Peyer's patch (tissue), 4 donors: ENCODE data around the gene BRAF.

ENCODE experiments used
- CTCF ChIP-seq, 6 experiments: fragments of 450-650 bp in 4 of 6; fragments of 200-600 bp in 2 of 6; sonication (generic) in 1 of 6; IDR thresholded peaks; one replicate each; pipeline ENCODE4 v1.5.1; 2017 to 2019; ENCODE audit warnings: antibody characterized with exemption in 6 of 6, mild to moderate bottlenecking in 3 of 6, moderate library complexity in 1 of 6
- POLR2A ChIP-seq, 2 donors: fragments of 450-650 bp; IDR thresholded peaks; one replicate each; pipeline ENCODE4 v1.5.1; 2017; ENCODE audit warnings: antibody characterized with exemption in 2 of 2, mild to moderate bottlenecking in 2 of 2, moderate library complexity in 2 of 2

GRCh38 chr7:140678816-140679130, 246.0 kb downstream of the BRAF start:
- TF ChIP-seq CTCF (IDR thresholded peaks at IDR 0.05): no peak
- no peak for TF ChIP-seq POLR2A (IDR thresholded peaks at IDR 0.05)
